Measurements from ENCODE around the gene ZFP64.

ZFP64 gene

GRCh38 chr20:52105442-52106422 lies 85.8 kb downstream of the ZFP64 start:
- DNase-seq (ENCODE audit: low read depth in 4 of 4, low spot score in 1 of 4): peak in 1 of 4 experiments; percentile 41

- DNase-seq (ENCODE audit: low read depth in 4 of 4, low spot score in 1 of 4): no peak
These were observed 86.8 kb downstream of the ZFP64 start for GRCh38 chr20:52104546-52105441.

GRCh38 chr20:52103913-52104545 lies 87.5 kb downstream of the ZFP64 start:
- DNase-seq (ENCODE audit: low read depth in 4 of 4, low spot score in 1 of 4): no peak

- DNase-seq (ENCODE audit: low read depth in 4 of 4, low spot score in 1 of 4): no peak
These were observed 88.2 kb downstream of the ZFP64 start for GRCh38 chr20:52103335-52103912.

DNA sequence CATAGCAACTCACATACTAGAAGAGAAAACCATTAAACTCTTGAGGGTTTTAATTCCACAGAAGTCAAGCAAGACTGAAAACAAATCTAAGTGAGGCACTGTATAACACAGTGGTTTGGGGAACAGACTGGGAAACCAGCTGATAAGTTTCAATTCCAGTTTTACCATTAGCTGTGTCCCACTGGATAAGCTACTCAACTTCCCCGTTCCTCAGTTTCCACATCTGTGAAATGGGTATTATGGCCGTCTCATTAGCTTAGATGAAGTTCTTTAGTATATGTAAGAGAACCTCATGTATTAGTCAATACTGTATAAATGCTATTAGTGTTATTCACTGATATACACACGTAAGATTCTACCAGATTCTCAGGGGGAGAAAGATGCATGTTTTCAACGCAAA lies 89.0 kb downstream of the ZFP64 start:
- DNase-seq (ENCODE audit: low read depth in 4 of 4, low spot score in 1 of 4): no peak

- no peak for DNase-seq (ENCODE audit: low read depth in 4 of 4, low spot score in 1 of 4)
These were observed 89.5 kb downstream of the ZFP64 start for GRCh38 chr20:52102126-52102525.
